DOHH2 (cell line): Measurements from ENCODE around the gene RDH11.

Experiments used
- CTCF ChIP-seq: fragments of 200-600 bp; sonication (generic); IDR thresholded peaks from one replicate; pipeline ENCODE4 v1.5.1; 2014; ENCODE audit warnings: antibody characterized with exemption, mild to moderate bottlenecking, low read depth, low read length; ENCODE audit not compliant: poor library complexity, severe bottlenecking
- EZH2phosphoT487 ChIP-seq: fragments of 200-600 bp; sonication (generic); IDR thresholded peaks from 2 replicates; pipeline ENCODE4 v1.6.1; 2017; ENCODE audit warnings: borderline replicate concordance, mild to moderate bottlenecking, antibody characterized with exemption, low read length, moderate library complexity, mixed read lengths

DNA sequence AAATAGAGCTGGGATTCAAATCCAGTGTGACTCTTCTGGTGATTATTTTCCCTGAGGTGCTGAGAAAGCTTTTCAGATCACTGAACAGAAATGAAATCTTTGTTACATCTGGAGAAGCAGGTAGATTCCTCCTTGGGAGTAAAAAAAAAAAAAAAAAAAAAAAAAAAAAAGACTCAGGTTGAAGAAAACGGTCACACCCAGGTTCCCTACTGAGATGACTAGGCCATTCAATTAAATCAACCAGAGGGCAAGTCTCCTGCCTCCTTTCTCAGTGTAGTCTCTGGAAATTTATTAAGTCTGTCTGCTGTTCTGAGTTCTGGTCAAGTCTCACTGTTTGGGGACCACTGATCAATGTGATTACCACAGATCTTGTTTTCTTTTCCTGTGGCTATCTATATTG is 51.9 kb downstream of the RDH11 start:
- TF ChIP-seq CTCF, result no peak
- no peak for TF ChIP-seq EZH2phosphoT487
